ENCODE measurements around the gene THBS4.
"Not testable (repeated sequence)": the region's sequence is repeated elsewhere in the genome, so short reads cannot be mapped to it uniquely, and the experiment has no call there.

Gene THBS4

GRCh38 chr5:80082731-80083100, 47.6 kb downstream of the THBS4 start:
- H3K4me3 ChIP-seq (replicated peaks in 1 of 2; ENCODE audit: low read depth in 2 of 2, low read length in 2 of 2), result peak overlapping the region in 1 of 2 donors; percentile 15
- TF ChIP-seq CTCF (IDR thresholded peaks at IDR 0.05; ENCODE audit: low read depth, low read length), result peak; percentile 84
- DNase-seq (ENCODE audit: low read depth in 2 of 2), result peak; percentile 79 to 87

- TF ChIP-seq CTCF (IDR thresholded peaks at IDR 0.05; ENCODE audit: low read depth, low read length), result peak; percentile 61
- peak overlapping the region in 1 of 2 donors; percentile 35 for H3K4me3 ChIP-seq (replicated peaks in 1 of 2; ENCODE audit: low read depth in 2 of 2, low read length in 2 of 2)
- DNase-seq (ENCODE audit: low read depth in 2 of 2), result peak; percentile 82 to 86
These were observed 48.1 kb downstream of the THBS4 start for GRCh38 chr5:80083101-80083890.

- no peak overlapping the region for H3K4me3 ChIP-seq (replicated peaks in 1 of 2; ENCODE audit: low read depth in 2 of 2, low read length in 2 of 2)
- no peak for TF ChIP-seq CTCF (IDR thresholded peaks at IDR 0.05; ENCODE audit: low read depth, low read length)
- no peak for DNase-seq (ENCODE audit: low read depth in 2 of 2)
These were observed 55.7 kb downstream of the THBS4 start for GRCh38 chr5:80090884-80091166.

- peak; percentile 74 to 75 for DNase-seq (ENCODE audit: low read depth in 2 of 2)
- not testable (repeated sequence) for H3K4me3 ChIP-seq (replicated peaks in 1 of 2; ENCODE audit: low read depth in 2 of 2, low read length in 2 of 2)
- TF ChIP-seq CTCF (IDR thresholded peaks at IDR 0.05; ENCODE audit: low read depth, low read length), result peak; percentile 48
These were observed 56.6 kb downstream of the THBS4 start for GRCh38 chr5:80091792-80092192.

- no peak for DNase-seq (ENCODE audit: low read depth in 2 of 2)
- no peak for TF ChIP-seq CTCF (IDR thresholded peaks at IDR 0.05; ENCODE audit: low read depth, low read length)
- no peak overlapping the region for H3K4me3 ChIP-seq (replicated peaks in 1 of 2; ENCODE audit: low read depth in 2 of 2, low read length in 2 of 2)
These were observed 57.4 kb downstream of the THBS4 start for GRCh38 chr5:80092486-80093107.

GRCh38 chr5:80093796-80094195, 58.6 kb downstream of the THBS4 start:
- no peak overlapping the region for H3K4me3 ChIP-seq (replicated peaks in 1 of 2; ENCODE audit: low read depth in 2 of 2, low read length in 2 of 2)
- TF ChIP-seq CTCF (IDR thresholded peaks at IDR 0.05; ENCODE audit: low read depth, low read length), result no peak
- DNase-seq (ENCODE audit: low read depth in 2 of 2), result no peak
